Measurements from ENCODE around the gene GRHL3. TPM values are rescaled to one million over a fixed set of nuclear protein-coding genes. Genes with fewer than 3 reads are reported as not detected.
A peak's percentile ranks its signal among the peaks of the same experiment; 100 is the strongest.

Gene GRHL3
- polyA plus RNA-seq, 1 donor, result 0.54 TPM

DNA sequence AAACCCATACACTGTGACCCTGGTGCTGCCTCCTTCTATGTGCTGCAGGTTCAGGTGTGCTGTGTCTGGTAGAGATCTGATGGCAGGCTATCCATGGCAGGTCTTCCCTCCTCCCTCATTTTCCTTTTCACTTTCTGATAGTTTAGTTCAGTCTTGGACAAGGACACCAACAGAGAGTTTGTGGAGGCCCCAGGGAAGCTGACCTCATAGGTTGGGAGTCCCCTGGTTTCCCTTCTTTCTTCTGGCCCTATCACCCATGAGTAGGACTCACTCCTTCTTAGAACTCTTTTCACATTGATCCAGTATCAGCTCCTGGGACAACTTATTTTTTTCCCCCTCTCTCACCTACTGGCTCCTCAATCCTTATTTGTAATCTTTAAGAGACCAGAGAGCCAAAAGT, 8.3 kb downstream of the GRHL3 start:
- Histone ChIP-seq H3K36me3 (ENCODE audit: control insufficient read depth, insufficient read depth, low read length) (no peaks in the 10 kb centered on the region), H3K27me3 (ENCODE audit: control insufficient read depth, insufficient read depth, low read length) (no peaks in the 10 kb centered on the region), H3K4me3 (ENCODE audit: low read length) (no peak overlapping the region), H3K27ac (ENCODE audit: low read length) (no peak overlapping the region), H3K9me3 (ENCODE audit: control insufficient read depth, low read depth, low read length) (no peaks in the 10 kb centered on the region), H3K4me1 (ENCODE audit: control insufficient read depth, insufficient read depth, low read length) (no peaks in the 10 kb centered on the region)
- no peak for DNase-seq

DNA sequence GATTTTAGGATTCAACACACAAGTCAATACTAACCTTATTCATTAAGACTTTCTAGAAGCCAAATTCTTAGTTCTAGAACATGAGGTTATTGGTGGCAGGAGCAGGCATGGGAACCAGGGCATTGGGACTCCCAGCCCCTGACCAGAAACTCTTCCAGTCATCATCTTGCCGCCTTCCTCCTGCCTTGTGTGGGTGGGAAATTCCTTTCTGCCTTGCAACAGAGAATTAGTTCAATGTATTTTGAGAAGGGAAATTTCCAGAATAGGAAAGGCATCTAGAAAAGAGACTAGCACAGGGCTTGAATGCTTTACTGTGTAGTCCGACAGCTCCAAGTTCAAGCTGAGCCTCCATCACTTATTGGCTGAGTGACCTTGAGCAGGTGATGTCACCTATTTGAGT, 8.7 kb downstream of the GRHL3 start:
- no peak for DNase-seq
- Histone ChIP-seq H3K9me3 (ENCODE audit: control insufficient read depth, low read depth, low read length) (no peaks in the 10 kb centered on the region), H3K36me3 (ENCODE audit: control insufficient read depth, insufficient read depth, low read length) (no peaks in the 10 kb centered on the region), H3K27me3 (ENCODE audit: control insufficient read depth, insufficient read depth, low read length) (no peaks in the 10 kb centered on the region), H3K27ac (ENCODE audit: low read length) (no peak overlapping the region), H3K4me3 (ENCODE audit: low read length) (no peak overlapping the region), H3K4me1 (ENCODE audit: control insufficient read depth, insufficient read depth, low read length) (no peaks in the 10 kb centered on the region)
- no CpG with 5 or more reads among the region's 2 CpGs for WGBS (ENCODE audit: insufficient coverage, low lambda C conversion rate)

DNA sequence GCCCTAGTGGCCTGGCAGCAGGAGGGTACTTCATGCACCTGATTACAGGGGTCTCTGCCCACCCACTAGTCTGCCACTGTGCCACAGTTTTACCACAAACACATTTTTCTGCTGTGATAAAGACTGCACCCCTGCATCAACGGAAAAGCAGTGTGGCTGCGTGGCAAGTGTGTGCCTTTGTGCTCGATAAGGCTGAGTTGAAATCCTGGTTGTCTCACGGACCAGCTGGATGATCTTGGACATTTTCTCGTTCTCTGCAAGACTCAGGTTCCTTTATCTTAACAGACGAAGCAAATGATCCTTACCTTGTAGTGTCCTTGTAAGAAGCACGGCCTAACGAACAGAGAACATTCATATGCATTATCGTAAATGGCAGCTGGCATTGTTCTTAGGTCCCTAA, 10.2 kb downstream of the GRHL3 start:
- H3K4me1 ChIP-seq (ENCODE audit: control insufficient read depth, insufficient read depth, low read length), result no peaks in the 10 kb centered on the region
- no peak overlapping the region for H3K4me3 ChIP-seq (ENCODE audit: low read length)
- H3K9me3 ChIP-seq (ENCODE audit: control insufficient read depth, low read depth, low read length), result no peaks in the 10 kb centered on the region
- no peak overlapping the region for H3K27ac ChIP-seq (ENCODE audit: low read length)
- H3K36me3 ChIP-seq (ENCODE audit: control insufficient read depth, insufficient read depth, low read length), result no peaks in the 10 kb centered on the region
- H3K27me3 ChIP-seq (ENCODE audit: control insufficient read depth, insufficient read depth, low read length), result no peaks in the 10 kb centered on the region
- DNase-seq, result no peak
- no CpG with 5 or more reads among the region's 9 CpGs for WGBS (ENCODE audit: insufficient coverage, low lambda C conversion rate)

DNA sequence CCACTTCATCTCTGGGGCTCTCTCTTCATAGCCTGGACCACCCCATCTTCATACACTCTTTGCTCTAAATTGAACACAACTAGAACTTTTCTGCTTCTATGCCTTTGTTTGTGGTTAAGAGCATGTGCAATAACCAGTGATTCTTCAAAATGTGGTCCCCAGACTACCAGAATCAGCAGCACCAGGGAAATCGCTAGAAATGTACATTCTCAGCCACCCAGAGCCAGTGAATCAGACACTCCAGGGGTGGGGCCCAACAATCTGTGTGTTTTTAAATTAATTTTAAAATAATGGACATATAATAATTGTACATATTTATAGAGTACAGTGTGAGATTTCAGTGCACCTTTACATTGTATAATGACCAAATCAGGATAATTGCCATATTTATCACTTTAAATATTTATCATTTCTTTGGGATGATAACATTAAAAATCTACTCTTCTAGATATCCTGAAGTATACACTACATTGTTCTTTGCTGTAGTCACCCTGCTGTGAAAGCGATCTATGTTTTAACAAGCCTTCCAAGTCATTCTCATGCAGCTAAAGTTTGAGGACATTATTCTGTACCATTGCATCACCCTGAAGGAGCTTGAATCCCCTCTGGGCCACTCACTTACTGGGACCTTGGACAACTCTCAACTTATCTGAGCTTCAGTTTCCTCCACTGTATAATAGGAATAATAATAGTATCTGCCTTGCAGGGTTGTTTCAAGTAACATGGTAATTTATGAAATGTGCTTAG, 10.8 kb downstream of the GRHL3 start:
- no peak overlapping the region for H3K27ac ChIP-seq (ENCODE audit: low read length)
- no peaks in the 10 kb centered on the region for H3K9me3 ChIP-seq (ENCODE audit: control insufficient read depth, low read depth, low read length)
- no peaks in the 10 kb centered on the region for H3K27me3 ChIP-seq (ENCODE audit: control insufficient read depth, insufficient read depth, low read length)
- no CpG with 5 or more reads among the region's 2 CpGs for WGBS (ENCODE audit: insufficient coverage, low lambda C conversion rate)
- no peaks in the 10 kb centered on the region for H3K4me1 ChIP-seq (ENCODE audit: control insufficient read depth, insufficient read depth, low read length)
- H3K36me3 ChIP-seq (ENCODE audit: control insufficient read depth, insufficient read depth, low read length), result no peaks in the 10 kb centered on the region
- no peak for DNase-seq
- no peak overlapping the region for H3K4me3 ChIP-seq (ENCODE audit: low read length)

DNA sequence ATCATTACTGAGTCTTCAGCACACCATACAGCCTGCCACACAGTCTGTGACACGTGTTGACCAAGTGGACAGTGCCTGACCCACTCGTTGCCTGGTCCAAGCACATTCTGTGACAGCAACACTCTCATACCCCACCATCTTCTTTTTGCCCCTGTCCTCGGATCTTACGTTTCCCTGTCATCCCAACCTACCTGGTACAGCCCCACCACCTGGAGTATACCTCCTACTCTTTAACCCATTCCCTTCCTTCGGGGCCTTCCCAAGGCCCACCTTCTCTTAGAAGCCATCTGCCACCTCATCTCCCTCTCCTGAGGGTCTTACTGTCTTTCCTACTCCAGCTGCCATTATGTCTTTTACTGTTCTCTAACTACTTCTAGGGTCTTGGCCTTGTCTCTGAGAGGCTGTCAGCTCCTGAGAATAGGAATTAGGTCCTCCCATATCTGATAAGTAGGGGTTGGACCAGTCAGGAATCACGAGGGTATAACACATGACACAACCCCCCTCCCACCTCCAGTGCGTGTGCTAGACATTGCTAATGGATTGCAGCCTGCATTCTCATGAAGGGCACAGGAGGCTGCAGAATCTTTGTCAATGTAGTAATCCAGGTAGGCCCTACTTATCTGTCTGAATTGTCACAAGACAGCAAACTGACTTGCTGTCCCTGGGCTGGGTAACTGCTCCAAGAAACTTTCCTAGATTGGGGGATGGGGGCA, 13.0 kb downstream of the GRHL3 start:
- peak in 1 of 2 donors; percentile 43 for DNase-seq
- WGBS (ENCODE audit: insufficient coverage, low lambda C conversion rate), result 100% methylated on average over 4 of the region's 7 CpGs
- Histone ChIP-seq H3K4me3 (ENCODE audit: low read length) (no peak overlapping the region), H3K27me3 (ENCODE audit: control insufficient read depth, insufficient read depth, low read length) (no peaks in the 10 kb centered on the region), H3K9me3 (ENCODE audit: control insufficient read depth, low read depth, low read length) (no peaks in the 10 kb centered on the region), H3K36me3 (ENCODE audit: control insufficient read depth, insufficient read depth, low read length) (no peaks in the 10 kb centered on the region), H3K27ac (ENCODE audit: low read length) (no peak overlapping the region), H3K4me1 (ENCODE audit: control insufficient read depth, insufficient read depth, low read length) (no peaks in the 10 kb centered on the region)

DNA sequence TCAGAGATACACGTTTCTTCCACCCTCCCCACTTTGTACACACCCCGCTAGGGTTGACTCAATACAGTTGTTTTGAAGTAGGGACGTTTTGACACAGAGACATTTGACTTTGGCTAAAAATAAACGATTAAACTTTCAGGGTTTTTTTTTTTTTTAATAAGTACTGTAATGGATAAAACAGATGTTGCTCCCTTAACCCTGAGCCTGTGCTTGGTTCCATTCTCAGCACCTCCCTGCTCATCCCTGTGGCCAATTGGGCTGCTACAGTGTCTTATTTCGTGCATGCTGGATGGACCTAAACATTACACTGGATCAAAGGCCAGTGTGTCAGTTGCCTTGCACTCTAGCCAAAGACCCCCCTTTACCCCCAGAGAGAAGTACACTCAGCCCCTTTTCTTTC, 16.9 kb downstream of the GRHL3 start:
- DNase-seq, result no peak
- no CpG with 5 or more reads among the region's 5 CpGs for WGBS (ENCODE audit: insufficient coverage, low lambda C conversion rate)
- Histone ChIP-seq H3K27me3 (ENCODE audit: control insufficient read depth, insufficient read depth, low read length) (no peaks in the 10 kb centered on the region), H3K27ac (ENCODE audit: low read length) (no peak overlapping the region), H3K4me3 (ENCODE audit: low read length) (no peak overlapping the region), H3K9me3 (ENCODE audit: control insufficient read depth, low read depth, low read length) (no peaks in the 10 kb centered on the region), H3K4me1 (ENCODE audit: control insufficient read depth, insufficient read depth, low read length) (no peaks in the 10 kb centered on the region), H3K36me3 (ENCODE audit: control insufficient read depth, insufficient read depth, low read length) (no peaks in the 10 kb centered on the region)

DNA sequence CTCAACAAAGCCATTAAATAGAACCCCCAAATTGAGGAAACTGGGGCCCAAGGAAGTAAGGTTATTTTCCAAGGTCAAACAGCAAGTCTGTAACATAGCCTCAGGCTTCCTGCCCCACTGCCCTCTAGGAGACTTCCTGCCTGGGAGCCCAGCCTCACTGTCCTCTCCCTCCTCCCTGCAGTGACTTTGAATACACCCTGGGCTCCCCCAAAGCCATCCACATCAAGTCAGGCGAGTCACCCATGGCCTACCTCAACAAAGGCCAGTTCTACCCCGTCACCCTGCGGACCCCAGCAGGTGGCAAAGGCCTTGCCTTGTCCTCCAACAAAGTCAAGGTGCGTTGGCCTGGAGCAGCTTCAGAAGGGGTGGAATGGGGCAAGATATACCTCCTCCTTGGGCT, 18.3 kb downstream of the GRHL3 start:
- Histone ChIP-seq H3K4me3 (ENCODE audit: low read length) (no peak overlapping the region), H3K9me3 (ENCODE audit: control insufficient read depth, low read depth, low read length) (no peaks in the 10 kb centered on the region), H3K27me3 (ENCODE audit: control insufficient read depth, insufficient read depth, low read length) (no peaks in the 10 kb centered on the region), H3K4me1 (ENCODE audit: control insufficient read depth, insufficient read depth, low read length) (no peaks in the 10 kb centered on the region), H3K36me3 (ENCODE audit: control insufficient read depth, insufficient read depth, low read length) (no peaks in the 10 kb centered on the region), H3K27ac (ENCODE audit: low read length) (no peak overlapping the region)
- DNase-seq, result no peak
- no CpG with 5 or more reads among the region's 4 CpGs for WGBS (ENCODE audit: insufficient coverage, low lambda C conversion rate)

DNA sequence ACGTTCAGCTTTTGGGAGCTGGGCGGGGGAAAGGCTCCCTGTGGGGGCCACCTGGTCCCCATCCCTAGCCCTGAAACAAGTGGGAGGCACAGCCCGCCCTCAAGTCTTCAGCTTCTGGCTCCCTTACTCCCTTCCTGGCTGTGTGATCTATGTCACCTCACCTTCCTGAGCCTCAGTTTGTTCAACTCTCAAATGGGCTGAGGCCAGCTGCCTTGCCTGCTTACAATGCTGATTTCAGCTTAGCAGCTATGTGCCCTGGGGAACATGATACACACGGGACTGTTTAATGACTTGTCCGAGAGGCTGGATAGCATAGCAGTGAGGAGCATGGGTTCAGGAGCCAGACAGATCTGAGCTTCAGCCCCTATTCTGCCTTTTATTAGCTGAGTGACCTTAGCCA, 19.3 kb downstream of the GRHL3 start:
- Histone ChIP-seq H3K27ac (ENCODE audit: low read length) (no peak overlapping the region), H3K27me3 (ENCODE audit: control insufficient read depth, insufficient read depth, low read length) (no peaks in the 10 kb centered on the region), H3K4me1 (ENCODE audit: control insufficient read depth, insufficient read depth, low read length) (no peaks in the 10 kb centered on the region), H3K4me3 (ENCODE audit: low read length) (no peak overlapping the region), H3K36me3 (ENCODE audit: control insufficient read depth, insufficient read depth, low read length) (no peaks in the 10 kb centered on the region), H3K9me3 (ENCODE audit: control insufficient read depth, low read depth, low read length) (no peaks in the 10 kb centered on the region)
- no CpG with 5 or more reads among the region's 5 CpGs for WGBS (ENCODE audit: insufficient coverage, low lambda C conversion rate)
- no peak for DNase-seq

DNA sequence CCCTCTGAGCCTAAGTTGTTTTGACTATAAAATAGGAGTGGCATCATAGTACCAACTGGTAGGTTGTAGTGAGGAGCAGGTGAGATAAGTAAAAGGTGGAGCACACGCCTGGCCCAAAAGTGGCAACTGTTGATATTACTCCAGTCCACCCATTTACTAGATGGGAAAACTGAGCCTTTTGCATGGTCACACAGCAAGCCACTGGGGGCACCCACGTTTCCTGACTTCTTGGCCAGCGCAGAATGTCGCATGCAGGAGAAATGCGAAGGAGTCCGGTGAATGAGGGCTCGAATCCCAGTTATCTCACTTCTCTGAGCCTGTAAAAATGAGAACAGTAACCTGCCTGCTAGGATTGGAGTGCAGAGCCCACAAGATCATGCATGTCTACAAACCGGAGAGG, 20.8 kb downstream of the GRHL3 start:
- Histone ChIP-seq H3K4me1 (ENCODE audit: control insufficient read depth, insufficient read depth, low read length) (no peaks in the 10 kb centered on the region), H3K9me3 (ENCODE audit: control insufficient read depth, low read depth, low read length) (no peaks in the 10 kb centered on the region), H3K36me3 (ENCODE audit: control insufficient read depth, insufficient read depth, low read length) (no peaks in the 10 kb centered on the region), H3K27ac (ENCODE audit: low read length) (no peak overlapping the region), H3K4me3 (ENCODE audit: low read length) (no peak overlapping the region), H3K27me3 (ENCODE audit: control insufficient read depth, insufficient read depth, low read length) (no peaks in the 10 kb centered on the region)
- no peak for DNase-seq
- no CpG with 5 or more reads among the region's 8 CpGs for WGBS (ENCODE audit: insufficient coverage, low lambda C conversion rate)

DNA sequence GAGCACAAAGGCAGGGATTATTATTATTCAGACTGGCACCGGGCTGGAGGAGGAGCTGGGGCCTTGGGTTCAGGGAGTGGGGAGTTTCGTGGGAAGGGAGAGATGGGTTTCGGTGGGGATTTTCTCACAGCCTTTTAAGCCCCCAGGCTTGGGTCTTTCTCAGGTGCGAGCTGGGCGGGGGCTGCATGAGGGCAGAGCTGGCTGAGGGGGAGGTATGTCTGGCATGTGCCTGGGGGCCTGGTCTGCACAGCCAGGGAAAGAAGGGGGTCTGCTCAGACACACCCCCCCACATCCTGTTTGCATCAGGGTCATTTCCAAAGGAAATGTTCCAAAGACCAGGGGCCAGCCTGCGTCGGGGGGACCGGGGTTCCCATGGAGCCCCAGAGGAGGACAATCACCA, 21.6 kb downstream of the GRHL3 start:
- no peak overlapping the region for H3K27ac ChIP-seq (ENCODE audit: low read length)
- H3K9me3 ChIP-seq (ENCODE audit: control insufficient read depth, low read depth, low read length), result no peaks in the 10 kb centered on the region
- WGBS (ENCODE audit: insufficient coverage, low lambda C conversion rate), result no CpG with 5 or more reads among the region's 8 CpGs
- H3K36me3 ChIP-seq (ENCODE audit: control insufficient read depth, insufficient read depth, low read length), result no peaks in the 10 kb centered on the region
- no peaks in the 10 kb centered on the region for H3K4me1 ChIP-seq (ENCODE audit: control insufficient read depth, insufficient read depth, low read length)
- H3K27me3 ChIP-seq (ENCODE audit: control insufficient read depth, insufficient read depth, low read length), result no peaks in the 10 kb centered on the region
- DNase-seq, result no peak
- no peak overlapping the region for H3K4me3 ChIP-seq (ENCODE audit: low read length)

DNA sequence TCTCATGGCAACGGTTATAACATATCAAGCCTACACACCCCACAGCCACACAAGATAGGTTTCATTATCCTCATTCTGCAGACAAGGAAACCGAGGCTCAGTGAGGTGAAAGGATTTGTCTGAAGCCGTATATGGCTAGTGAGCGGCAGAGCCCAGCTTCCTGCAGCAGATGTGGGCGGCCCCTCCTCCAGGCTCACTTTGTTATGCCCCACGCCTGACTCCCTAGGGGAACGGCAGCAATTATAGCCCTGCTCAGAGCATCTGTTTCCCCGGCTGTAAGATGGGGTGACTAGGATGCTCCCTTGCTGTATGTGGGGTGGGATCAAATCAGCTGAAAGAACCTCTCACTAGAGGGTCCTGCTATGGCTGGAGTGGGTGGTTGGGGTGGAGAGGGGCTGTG, 22.1 kb downstream of the GRHL3 start:
- Histone ChIP-seq H3K4me1 (ENCODE audit: control insufficient read depth, insufficient read depth, low read length) (no peaks in the 10 kb centered on the region), H3K36me3 (ENCODE audit: control insufficient read depth, insufficient read depth, low read length) (no peaks in the 10 kb centered on the region), H3K27ac (ENCODE audit: low read length) (no peak overlapping the region), H3K9me3 (ENCODE audit: control insufficient read depth, low read depth, low read length) (no peaks in the 10 kb centered on the region), H3K4me3 (ENCODE audit: low read length) (no peak overlapping the region), H3K27me3 (ENCODE audit: control insufficient read depth, insufficient read depth, low read length) (no peaks in the 10 kb centered on the region)
- no CpG with 5 or more reads among the region's 8 CpGs for whole genome bisulfite sequencing (ENCODE audit: insufficient coverage, low lambda C conversion rate)
- DNase-seq, result no peak
